Upper lobe of left lung (tissue), 4 donors: ENCODE data around the gene FBXW7.

Experiments used
- POLR2A ChIP-seq, 4 donors: fragments of 450-650 bp; IDR thresholded peaks; one replicate each; pipeline ENCODE4 v1.5.1; 2016 to 2017; ENCODE audit warnings: antibody characterized with exemption in 4 of 4, mild to moderate bottlenecking in 2 of 4
- POLR2AphosphoS5 ChIP-seq, 2 donors: sonication (generic); formaldehyde crosslinking; IDR thresholded peaks; one replicate each; pipeline ENCODE4 v1.5.1; 2017; ENCODE audit warnings: antibody characterized with exemption in 2 of 2

- TF ChIP-seq POLR2AphosphoS5 (IDR thresholded peaks at IDR 0.05) (no peak), POLR2A (IDR thresholded peaks at IDR 0.05) (no peak)
These were observed 153.7 kb downstream of the FBXW7 start for GRCh38 chr4:152382057-152382785.
